Adipocyte (in vitro differentiated cells): ENCODE measurements around the gene AEBP1.

Experiments
- DNase-seq: peaks from one replicate; pipeline ENCODE4 v3.0.0-alpha.2; 2015; ENCODE audit warnings: low read depth
- H3K27me3 ChIP-seq: replicated peaks from 2 replicates; pipeline ENCODE4 v1.7.0; 2013; ENCODE audit warnings: mild to moderate bottlenecking, low read length, moderate library complexity; ENCODE audit not compliant: control insufficient read depth, insufficient read depth
- H3K36me3 ChIP-seq: 2 replicates; pipeline ENCODE4 v1.7.0; 2013; ENCODE audit warnings: low read length, mild to moderate bottlenecking, moderate library complexity; ENCODE audit not compliant: control insufficient read depth, insufficient read depth, severe bottlenecking
- H3K4me1 ChIP-seq: 2 replicates; pipeline ENCODE4 v1.7.0; 2013; ENCODE audit warnings: mild to moderate bottlenecking, low read length, moderate library complexity; ENCODE audit not compliant: control insufficient read depth, insufficient read depth
- H3K4me3 ChIP-seq: 2 replicates; pipeline ENCODE4 v1.7.0; 2013; ENCODE audit warnings: mild to moderate bottlenecking, low read length, moderate library complexity
- H3K9ac ChIP-seq: 2 replicates; pipeline ENCODE4 v1.7.0; 2013; ENCODE audit warnings: mild to moderate bottlenecking, low read length, moderate library complexity
- H3K9me3 ChIP-seq: 2 replicates; pipeline ENCODE4 v1.7.0; 2013; ENCODE audit warnings: mild to moderate bottlenecking, low read length, moderate library complexity; ENCODE audit not compliant: control insufficient read depth

Gene AEBP1

DNA sequence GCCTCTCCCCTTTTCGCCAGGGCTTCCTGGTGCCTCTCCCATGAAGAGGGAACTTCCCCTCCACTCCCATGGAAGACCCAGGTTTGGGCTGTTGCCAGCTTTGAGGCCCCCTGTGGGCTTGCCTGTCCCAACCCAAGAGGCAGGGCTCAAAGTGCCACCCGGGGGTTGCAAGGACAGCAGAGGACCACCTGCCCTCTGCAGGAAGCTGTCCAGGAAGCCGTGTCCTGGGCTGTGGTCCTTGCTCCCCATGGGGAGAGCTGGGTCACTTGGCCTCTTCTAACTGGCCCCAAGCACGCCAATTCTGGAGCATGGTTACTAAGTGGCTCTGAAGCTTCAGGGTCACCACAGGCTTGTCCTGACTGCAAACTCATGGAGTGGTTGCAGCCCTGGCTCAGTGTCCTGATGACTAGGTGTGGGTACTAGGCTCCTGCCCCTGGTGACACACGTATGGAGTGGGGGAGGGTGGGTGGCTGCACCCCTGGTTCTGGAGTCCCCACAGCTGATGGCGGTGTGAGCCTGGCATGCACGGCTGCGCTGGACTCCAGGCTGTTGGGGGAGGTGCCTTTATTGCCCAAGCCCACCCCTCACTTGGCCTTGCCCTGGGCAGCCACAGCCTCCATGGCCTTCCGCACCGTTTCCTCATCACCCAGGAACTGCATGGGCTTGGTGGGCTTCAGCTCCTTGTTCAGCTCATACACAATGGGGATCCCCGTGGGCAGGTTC, 41.8 kb upstream of the AEBP1 start:
- DNase-seq, result no peak
- H3K4me1 ChIP-seq, result peaks cover 40% of the 10 kb centered on the region
- no peak overlapping the region for H3K9ac ChIP-seq
- H3K9me3 ChIP-seq, result no peaks in the 10 kb centered on the region
- H3K4me3 ChIP-seq, result peak overlapping the region; percentile 50
- H3K27me3 ChIP-seq, result no peaks in the 10 kb centered on the region
- H3K36me3 ChIP-seq, result peaks cover 49% of the 10 kb centered on the region

DNA sequence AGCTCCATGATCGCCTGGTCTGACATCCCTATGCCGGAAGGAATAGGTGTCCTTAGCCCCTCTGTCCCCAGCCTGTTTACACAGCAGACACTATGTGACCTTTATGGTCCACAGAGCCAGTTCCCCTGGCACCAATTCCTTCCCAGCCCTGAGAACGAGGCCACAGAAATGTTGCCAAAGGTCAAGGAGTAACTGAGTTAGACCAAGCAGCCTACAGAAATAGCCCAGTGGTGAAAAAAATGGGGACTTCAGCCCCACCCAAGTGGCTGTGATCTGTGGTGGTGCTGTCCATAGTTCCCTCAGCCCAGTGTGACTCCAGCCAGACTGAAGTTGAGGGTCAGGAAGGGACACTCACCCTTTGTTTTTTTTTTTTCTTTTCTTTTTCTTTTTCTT, 41.2 kb upstream of the AEBP1 start:
- Histone ChIP-seq H3K27me3 (no peaks in the 10 kb centered on the region), H3K4me1 (peaks cover 40% of the 10 kb centered on the region), H3K9ac (no peak overlapping the region), H3K36me3 (peaks cover 44% of the 10 kb centered on the region), H3K4me3 (peak overlapping the region; percentile 50), H3K9me3 (no peaks in the 10 kb centered on the region)
- no peak for DNase-seq

DNA sequence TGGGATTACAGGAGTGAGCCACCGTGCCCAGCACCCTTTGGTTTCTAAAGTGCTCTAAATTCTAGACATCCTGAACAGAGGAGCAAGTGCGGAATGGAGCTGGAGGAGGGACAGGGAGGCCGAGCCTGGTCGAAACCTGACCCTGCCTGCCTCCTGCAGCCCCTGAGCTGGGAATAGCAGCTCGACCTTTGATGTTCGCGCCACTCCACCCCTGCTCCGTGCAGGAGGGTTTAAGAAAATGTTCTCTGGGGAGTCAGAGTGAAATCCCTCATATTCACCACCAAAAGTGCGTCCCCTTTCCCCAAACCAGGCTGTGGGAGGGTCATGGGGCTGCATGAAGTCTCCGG, 40.6 kb upstream of the AEBP1 start:
- Histone ChIP-seq H3K4me1 (peaks cover 40% of the 10 kb centered on the region), H3K9me3 (no peaks in the 10 kb centered on the region), H3K27me3 (no peaks in the 10 kb centered on the region), H3K36me3 (peaks cover 38% of the 10 kb centered on the region), H3K9ac (no peak overlapping the region), H3K4me3 (no peak overlapping the region)
- DNase-seq, result no peak

DNA sequence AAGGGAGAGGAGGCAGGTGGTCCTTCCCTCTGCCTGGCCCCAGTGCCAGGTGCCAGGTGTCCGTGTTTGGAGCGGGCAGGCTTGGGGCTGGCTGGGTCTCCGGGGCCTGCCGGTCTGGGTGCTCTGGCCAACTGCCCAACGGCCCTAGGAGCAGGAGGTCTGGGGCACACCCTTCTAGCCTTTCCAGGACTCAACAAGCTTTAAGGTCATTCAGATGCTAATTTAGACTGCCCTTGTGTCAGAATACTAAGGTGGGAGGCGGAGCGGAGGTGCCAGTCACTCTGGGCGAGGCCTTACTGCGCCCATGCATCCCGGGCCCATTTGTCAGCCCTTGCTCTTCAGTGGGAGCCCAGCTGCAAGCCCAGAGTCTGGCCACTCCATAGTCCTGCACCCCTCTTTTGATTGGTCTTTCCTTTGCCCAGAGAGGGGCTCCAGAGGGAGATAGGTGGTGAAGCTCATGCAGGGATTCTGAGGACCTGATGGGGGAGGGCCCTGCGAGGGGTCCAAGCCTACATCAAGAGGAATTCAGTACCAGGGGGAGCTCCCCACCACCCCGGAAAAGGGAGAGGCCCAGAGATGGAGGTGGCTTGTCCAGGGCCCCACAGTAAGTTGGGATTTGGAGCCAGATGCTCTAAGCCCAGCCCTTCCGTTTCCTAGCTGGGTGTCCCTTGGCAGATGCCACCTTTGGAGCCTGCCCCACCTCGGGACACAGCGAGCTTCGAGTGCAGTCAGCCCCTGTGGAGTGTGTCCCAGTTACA, 40.1 kb upstream of the AEBP1 start:
- no peak overlapping the region for H3K4me3 ChIP-seq
- no peak for DNase-seq
- no peaks in the 10 kb centered on the region for H3K27me3 ChIP-seq
- H3K36me3 ChIP-seq, result peaks cover 32% of the 10 kb centered on the region
- H3K9ac ChIP-seq, result no peak overlapping the region
- peaks cover 40% of the 10 kb centered on the region for H3K4me1 ChIP-seq
- no peaks in the 10 kb centered on the region for H3K9me3 ChIP-seq

DNA sequence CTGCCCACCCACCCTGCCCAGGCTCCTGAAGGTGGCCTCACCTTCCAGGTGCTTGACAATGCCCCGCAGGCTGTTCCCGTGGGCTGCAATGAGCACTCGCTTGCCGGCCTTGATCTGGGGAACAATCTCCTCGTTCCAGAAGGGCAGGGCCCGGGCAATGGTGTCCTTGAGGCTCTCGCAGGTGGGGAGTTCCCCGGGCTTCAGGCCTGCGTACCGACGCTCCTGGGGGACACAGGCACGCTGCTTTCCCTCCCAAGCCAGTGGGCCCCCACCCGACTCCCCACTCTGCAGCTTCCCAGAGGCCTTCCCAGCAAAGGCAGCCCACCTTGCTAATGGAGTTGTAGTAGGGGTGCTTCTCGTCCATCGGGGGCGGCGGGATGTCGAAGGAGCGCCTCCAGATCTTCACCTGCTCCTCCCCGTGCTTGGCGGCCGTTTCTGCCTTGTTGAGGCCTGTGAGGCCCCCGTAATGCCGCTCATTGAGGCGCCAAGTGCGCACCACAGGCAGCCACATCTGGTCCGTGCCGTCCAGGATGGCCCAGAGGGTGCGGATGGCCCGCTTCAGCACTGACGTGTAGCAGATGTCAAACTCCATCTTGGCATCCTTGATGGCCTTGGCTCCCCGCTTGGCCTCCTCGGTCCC, 39.2 kb upstream of the AEBP1 start:
- Histone ChIP-seq H3K4me3 (no peak overlapping the region), H3K9ac (no peak overlapping the region), H3K36me3 (peaks cover 24% of the 10 kb centered on the region), H3K27me3 (no peaks in the 10 kb centered on the region), H3K9me3 (no peaks in the 10 kb centered on the region), H3K4me1 (peaks cover 40% of the 10 kb centered on the region)
- no peak for DNase-seq

DNA sequence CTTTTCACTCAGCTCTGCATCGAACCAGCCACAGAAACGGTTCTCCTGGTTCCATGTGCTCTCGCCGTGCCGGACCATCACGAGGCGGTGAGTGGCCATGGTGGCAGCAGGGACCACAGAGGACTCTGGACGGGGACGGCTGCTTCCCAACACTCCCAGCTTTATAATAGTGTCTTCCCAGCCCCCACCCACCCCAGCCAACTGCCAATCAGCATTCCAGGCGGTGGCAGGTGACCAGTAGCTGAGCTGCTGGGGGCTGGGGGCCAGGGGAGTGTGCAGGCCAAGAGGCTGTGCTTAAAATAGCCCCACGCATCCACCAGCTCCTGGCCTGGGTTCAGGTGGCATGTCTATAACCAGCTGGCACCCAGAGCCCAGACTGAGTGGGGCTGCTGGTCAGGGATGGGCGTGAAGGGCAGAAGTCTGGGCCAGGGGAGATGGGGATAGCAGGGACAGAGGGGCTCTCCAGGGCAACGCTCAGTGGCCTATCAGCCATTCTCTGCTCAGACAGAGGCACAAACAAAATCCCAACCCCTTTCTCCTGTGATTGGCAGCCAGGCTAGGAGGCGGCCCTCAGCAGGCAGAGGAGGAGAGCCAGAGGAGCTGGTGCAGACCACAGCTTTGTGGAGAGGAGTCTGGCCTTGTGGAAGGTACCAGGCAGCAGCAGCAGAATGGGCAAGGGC, 38.6 kb upstream of the AEBP1 start, which contains the start of gene PGAM2:
PGAM2 (minus strand) TSS at position 137 of the 680 bp plus-strand sequence; CDS start at position 99, 38 bp downstream.
- Histone ChIP-seq H3K4me1 (peaks cover 40% of the 10 kb centered on the region), H3K9me3 (no peaks in the 10 kb centered on the region), H3K4me3 (no peak within 1 kb of the TSS), H3K36me3 (peaks cover 17% of the 10 kb centered on the region), H3K9ac (no peak within 1 kb of the TSS), H3K27me3 (no peaks in the 10 kb centered on the region)
- no peak for DNase-seq

DNA sequence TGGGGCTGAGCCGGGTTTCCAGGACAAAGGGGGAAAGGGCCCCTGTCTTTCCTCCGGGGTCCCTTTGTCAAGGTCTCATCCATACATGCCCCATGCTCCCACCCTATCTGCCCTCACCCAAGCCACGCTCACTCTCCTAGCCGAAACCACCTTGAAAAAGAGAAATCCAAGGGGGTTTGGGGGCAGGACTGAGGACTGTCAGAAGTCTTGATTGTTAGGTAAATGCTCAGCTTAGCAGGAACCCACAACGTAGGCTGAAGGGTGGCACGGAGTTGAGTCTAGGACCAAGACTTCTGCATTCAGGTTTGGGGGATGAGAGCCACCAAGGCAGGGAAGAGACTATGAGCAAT, 38.1 kb upstream of the AEBP1 start:
- Histone ChIP-seq H3K4me3 (no peak overlapping the region), H3K36me3 (peaks cover 12% of the 10 kb centered on the region), H3K27me3 (no peaks in the 10 kb centered on the region), H3K9ac (no peak overlapping the region), H3K4me1 (peaks cover 40% of the 10 kb centered on the region), H3K9me3 (no peaks in the 10 kb centered on the region)
- DNase-seq, result no peak

DNA sequence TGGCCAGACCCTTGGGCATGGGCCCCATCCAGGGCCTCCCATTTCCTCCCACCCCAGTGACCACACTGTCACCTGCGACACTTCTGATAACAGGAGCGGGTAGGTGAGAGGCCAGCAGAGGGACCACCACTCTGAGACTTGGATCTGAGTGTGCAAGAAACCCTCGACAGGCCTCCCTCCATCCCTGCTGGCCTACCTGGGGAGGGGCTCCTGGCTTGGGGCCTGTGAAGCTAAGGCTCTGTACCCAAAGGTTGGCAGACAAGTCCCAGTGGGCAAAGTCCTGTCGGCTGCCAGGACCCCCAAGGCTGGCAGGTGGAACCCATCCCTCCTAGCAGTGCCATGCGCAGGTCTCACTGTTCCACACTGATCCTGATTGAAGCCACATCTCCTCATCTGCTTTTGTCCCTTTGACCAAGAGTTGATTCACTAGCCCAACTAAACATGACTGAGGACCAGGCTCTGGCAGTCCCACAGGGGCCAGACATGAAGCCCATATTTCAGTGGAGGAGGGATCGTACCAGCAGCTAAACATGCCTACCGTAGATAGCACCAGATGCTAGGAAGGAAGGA, 37.6 kb upstream of the AEBP1 start:
- H3K4me3 ChIP-seq, result no peak overlapping the region
- no peak for DNase-seq
- H3K4me1 ChIP-seq, result peaks cover 40% of the 10 kb centered on the region
- H3K27me3 ChIP-seq, result no peaks in the 10 kb centered on the region
- H3K9me3 ChIP-seq, result no peaks in the 10 kb centered on the region
- peaks cover 7% of the 10 kb centered on the region for H3K36me3 ChIP-seq
- no peak overlapping the region for H3K9ac ChIP-seq

DNA sequence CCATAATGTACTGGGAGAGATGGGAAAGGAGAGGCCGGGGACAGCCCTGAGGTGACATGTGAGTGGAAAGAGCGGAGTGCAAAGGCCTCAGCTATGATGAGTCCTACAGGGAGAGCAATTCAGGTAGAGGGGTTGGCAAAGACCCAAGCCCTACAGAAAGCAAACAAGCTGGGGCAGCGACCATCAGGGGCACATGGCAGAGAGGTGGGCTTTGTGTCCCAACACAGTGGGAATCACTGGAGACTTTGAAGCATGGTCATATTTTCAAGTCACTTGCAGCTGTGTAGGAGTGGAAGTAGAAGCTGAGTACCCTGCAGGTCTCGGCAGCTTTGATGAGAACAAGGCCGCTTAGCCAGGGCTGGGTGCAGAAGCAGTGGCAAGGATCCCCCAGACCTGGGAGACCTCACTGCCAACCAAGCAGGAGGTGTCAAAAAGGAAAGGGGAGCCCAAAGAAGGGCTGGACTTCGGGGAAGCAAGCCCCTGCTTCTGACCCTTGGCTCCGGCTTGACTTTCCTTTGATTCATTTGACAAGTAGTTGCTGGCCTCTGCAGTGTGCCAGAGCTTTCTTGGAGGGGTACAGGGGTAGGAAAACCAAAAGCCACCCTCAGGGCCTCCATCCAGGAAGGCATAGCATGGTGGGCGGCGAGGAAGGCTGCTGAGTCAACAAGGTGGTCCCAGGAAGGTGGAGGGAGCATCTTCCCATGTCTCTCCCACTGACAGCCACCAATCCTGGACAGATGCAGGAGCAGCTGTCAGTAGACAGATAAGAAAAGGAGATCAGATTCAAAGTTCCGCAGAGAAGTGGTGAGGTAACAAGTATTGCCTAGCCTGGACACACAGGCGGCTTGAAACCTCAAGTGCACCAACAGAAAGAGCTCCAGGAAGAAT, 36.8 kb upstream of the AEBP1 start:
- H3K4me1 ChIP-seq, result peaks cover 41% of the 10 kb centered on the region
- no peak for DNase-seq
- H3K36me3 ChIP-seq, result no peaks in the 10 kb centered on the region
- no peak overlapping the region for H3K4me3 ChIP-seq
- no peaks in the 10 kb centered on the region for H3K27me3 ChIP-seq
- H3K9ac ChIP-seq, result no peak overlapping the region
- H3K9me3 ChIP-seq, result no peaks in the 10 kb centered on the region

DNA sequence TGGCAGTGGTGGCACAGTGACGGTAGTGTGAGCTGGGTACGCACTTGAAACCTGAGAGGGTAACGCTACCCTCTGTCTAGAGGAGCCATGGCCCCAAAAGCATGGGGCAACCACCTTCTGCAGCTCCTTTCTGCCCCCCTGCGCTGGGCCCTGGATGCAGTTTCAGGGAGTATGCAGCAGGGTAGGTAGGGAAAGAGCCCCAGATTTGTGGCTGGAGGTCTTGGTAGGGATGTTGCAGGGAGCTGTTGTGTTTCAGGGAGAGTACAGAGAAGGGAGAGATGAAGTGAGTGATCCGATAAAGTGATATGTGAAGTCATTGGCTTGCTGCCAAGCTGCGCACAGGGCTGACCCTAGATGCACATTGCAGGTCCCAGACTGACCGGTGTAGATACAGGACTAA, 36.1 kb upstream of the AEBP1 start:
- Histone ChIP-seq H3K9me3 (no peaks in the 10 kb centered on the region), H3K27me3 (no peaks in the 10 kb centered on the region), H3K9ac (no peak overlapping the region), H3K36me3 (peaks cover 2% of the 10 kb centered on the region), H3K4me1 (peaks cover 40% of the 10 kb centered on the region), H3K4me3 (no peak overlapping the region)
- no peak for DNase-seq
